Measurements from ENCODE around the gene OSBPL3. TPM values are rescaled to one million over a fixed set of nuclear protein-coding genes. Genes with fewer than 3 reads are reported as not detected.

The OSBPL3 gene
- total RNA-seq, 1 experiment from 2014 or later: 8.6 TPM

DNA sequence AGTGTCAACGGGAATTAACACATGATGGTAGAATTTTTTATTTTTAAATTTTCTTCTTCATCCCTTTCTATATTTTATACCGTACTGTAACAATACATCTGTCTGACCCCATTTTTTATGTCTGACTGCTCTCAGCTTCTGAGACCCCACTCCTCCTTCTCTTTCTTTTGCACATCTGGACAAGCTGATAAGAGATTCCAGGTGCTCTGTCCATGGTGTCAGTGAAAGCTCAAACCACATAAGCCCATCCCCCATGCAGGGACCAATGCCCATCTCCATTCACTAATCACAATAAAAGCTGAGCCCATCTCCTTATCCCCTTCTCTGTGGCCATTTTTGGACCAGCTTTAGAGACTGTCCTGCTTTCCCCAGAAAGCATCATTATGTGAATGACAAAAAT lies 231.5 kb downstream of the OSBPL3 start:
- Histone ChIP-seq H3K4me2 (ENCODE audit: insufficient read depth, insufficient read length, low read length) (no peak overlapping the region), H3K4me1 (ENCODE audit: insufficient read depth, low read length) (no peaks in the 10 kb centered on the region), H2BK120ac (ENCODE audit: low read depth, low read length, poor library complexity, severe bottlenecking) (no peak overlapping the region), H2AK5ac (ENCODE audit: insufficient read length, low read length) (no peak overlapping the region), H3K9me3 (ENCODE audit: control insufficient read depth, low read depth, low read length) (no peaks in the 10 kb centered on the region), H2BK15ac (ENCODE audit: low read depth, low read length) (no peak overlapping the region), H4K91ac (ENCODE audit: insufficient read length, low read depth, low read length) (no peak overlapping the region), H3K4ac (ENCODE audit: low read depth, low read length) (no peak overlapping the region), H3K18ac (ENCODE audit: insufficient read length, low read depth, low read length) (no peak overlapping the region), H3K56ac (ENCODE audit: insufficient read length, low read depth, low read length) (no peak overlapping the region), H3K9ac (ENCODE audit: extremely low read depth, insufficient read length, low read length) (no peak overlapping the region), H2BK20ac (ENCODE audit: low read depth, low read length, poor library complexity, severe bottlenecking) (no peak overlapping the region), H4K5ac (ENCODE audit: insufficient read length, low read depth, low read length) (no peak overlapping the region), H3K23me2 (ENCODE audit: insufficient read length, low read depth, low read length, poor library complexity, severe bottlenecking) (no peaks in the 10 kb centered on the region), H4K8ac (replicated peaks; ENCODE audit: insufficient read length, low read depth, low read length) (no peak overlapping the region), H3K79me2 (ENCODE audit: insufficient read depth, low read length) (no peaks in the 10 kb centered on the region), H2AFZ (ENCODE audit: low read length) (no peak overlapping the region), H2BK5ac (ENCODE audit: insufficient read length, low read length) (no peak overlapping the region), H3K14ac (ENCODE audit: insufficient read depth, low read length) (no peak overlapping the region), H4K20me1 (ENCODE audit: control insufficient read depth, insufficient read depth, insufficient read length) (no peaks in the 10 kb centered on the region), H3K27ac (ENCODE audit: insufficient read length, low read depth, low read length) (no peak overlapping the region), H3K27me3 (ENCODE audit: insufficient read depth, low read length) (no peaks in the 10 kb centered on the region), H3K23ac (ENCODE audit: insufficient read length, low read depth, low read length) (no peak overlapping the region), H3K79me1 (ENCODE audit: insufficient read depth, low read depth, low read length, poor library complexity, severe bottlenecking) (no peaks in the 10 kb centered on the region), H3T11ph (ENCODE audit: low read length) (no peak overlapping the region), H2BK12ac (ENCODE audit: insufficient read length, low read depth, low read length) (no peak overlapping the region)
- DNase-seq: no peak
- no CpG with 5 or more reads among the region's 2 CpGs for WGBS (ENCODE audit: extremely low coverage, insufficient read length, low lambda C conversion rate)
- Mint-ChIP-seq H3K9me3 (no peaks in the 10 kb centered on the region), H3K4me3 (no peak overlapping the region), H3K36me3 (ENCODE audit: insufficient read depth in 1 of 3, low read depth in 3 of 3) (no peaks in the 10 kb centered on the region), H3K27ac (no peak overlapping the region), H3K4me1 (peaks cover 9 to 11% of the 10 kb centered on the region in 2 experiments), H3K27me3 (ENCODE audit: low read depth) (peaks cover 5% of the 10 kb centered on the region; the same call in 1 of the 2 replicates)
- TF ChIP-seq, protein P1, sequence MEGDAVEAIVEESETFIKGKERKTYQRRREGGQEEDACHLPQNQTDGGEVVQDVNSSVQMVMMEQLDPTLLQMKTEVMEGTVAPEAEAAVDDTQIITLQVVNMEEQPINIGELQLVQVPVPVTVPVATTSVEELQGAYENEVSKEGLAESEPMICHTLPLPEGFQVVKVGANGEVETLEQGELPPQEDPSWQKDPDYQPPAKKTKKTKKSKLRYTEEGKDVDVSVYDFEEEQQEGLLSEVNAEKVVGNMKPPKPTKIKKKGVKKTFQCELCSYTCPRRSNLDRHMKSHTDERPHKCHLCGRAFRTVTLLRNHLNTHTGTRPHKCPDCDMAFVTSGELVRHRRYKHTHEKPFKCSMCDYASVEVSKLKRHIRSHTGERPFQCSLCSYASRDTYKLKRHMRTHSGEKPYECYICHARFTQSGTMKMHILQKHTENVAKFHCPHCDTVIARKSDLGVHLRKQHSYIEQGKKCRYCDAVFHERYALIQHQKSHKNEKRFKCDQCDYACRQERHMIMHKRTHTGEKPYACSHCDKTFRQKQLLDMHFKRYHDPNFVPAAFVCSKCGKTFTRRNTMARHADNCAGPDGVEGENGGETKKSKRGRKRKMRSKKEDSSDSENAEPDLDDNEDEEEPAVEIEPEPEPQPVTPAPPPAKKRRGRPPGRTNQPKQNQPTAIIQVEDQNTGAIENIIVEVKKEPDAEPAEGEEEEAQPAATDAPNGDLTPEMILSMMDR (conservative IDR thresholded peaks at IDR 0.05): no peak

Other genes with a start within 250 kb of the OSBPL3 start
- 5.5 and 5.8 TPM in 2 replicates for gene GSDME, start 222.7 kb downstream of the OSBPL3 start, total RNA-seq (2021)
- 205 and 209 TPM in 2 replicates for gene CYCS, start 145.1 kb upstream of the OSBPL3 start, total RNA-seq (2021)
- gene NPVF, start 248.3 kb upstream of the OSBPL3 start, total RNA-seq (2021): not detected in 2 replicates

All from H9 (cell line).